ENCODE results near the gene UTP25.

Gene UTP25

DNA sequence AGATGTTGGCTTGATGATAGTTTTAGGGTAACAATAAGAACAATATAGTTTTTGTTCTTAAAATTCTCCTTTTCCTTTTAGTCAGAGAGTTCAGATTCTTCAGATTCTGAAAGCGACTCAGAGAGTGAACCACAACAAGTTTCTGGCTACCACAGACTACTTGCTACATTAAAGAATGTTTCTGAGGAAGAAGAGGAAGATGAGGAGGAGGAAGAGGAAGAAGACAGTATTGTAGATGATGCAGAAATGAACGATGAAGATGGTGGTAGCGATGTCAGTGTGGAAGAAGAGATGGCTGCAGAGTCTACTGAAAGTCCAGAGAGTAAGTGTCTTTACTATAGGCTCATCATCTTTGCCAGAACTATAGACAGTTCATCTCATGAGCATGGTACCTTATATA is 3.0 kb downstream of the UTP25 start:
- no peak for TF ChIP-seq CTCF (IDR thresholded peaks at IDR 0.05; ENCODE audit: insufficient read depth, low read length, missing control alignments)
- CTCF ChIA-PET, result interaction anchor here (1.3 to 5.9 kb wide), 4 partner anchors 9 to 18 kb away, joined by 4 to 35 read pairs (median 8); no protein-coding TSS in a partner anchor

GRCh38 chr1:209831615-209832014 is 3.8 kb downstream of the UTP25 start:
- TF ChIP-seq CTCF (IDR thresholded peaks at IDR 0.05; ENCODE audit: insufficient read depth, low read length, missing control alignments), result no peak
- POLR2A ChIA-PET, result interaction anchor here (0.6 to 2.0 kb wide), 3 partner anchors 8 to 9 kb away, joined by 4 to 8 read pairs (median 6); no protein-coding TSS in a partner anchor
- H3K4me3 ChIP-seq (ENCODE audit: low read depth, low read length), result no peak overlapping the region
- CTCF ChIA-PET, result interaction anchor here (1.0 to 9.6 kb wide), 5 partner anchors 9 to 158 kb away, joined by 3 to 109 read pairs (median 5); no protein-coding TSS in a partner anchor
- DNase-seq (ENCODE audit: low read depth, low spot score), result peak; percentile 24

More for the DNA sequence above, 3.0 kb downstream of the UTP25 start:
- DNase-seq (ENCODE audit: low read depth, low spot score), result no peak
- no peak overlapping the region for H3K4me3 ChIP-seq (ENCODE audit: low read depth, low read length)
- POLR2A ChIA-PET, result interaction anchor here (2.0 kb wide), 1 partner anchor 9 kb away, joined by 8 read pairs; no protein-coding TSS in a partner anchor

GRCh38 chr1:209835782-209836298 is 8.1 kb downstream of the UTP25 start:
- no peak for TF ChIP-seq CTCF (IDR thresholded peaks at IDR 0.05; ENCODE audit: insufficient read depth, low read length, missing control alignments)
- peak; percentile 37 for DNase-seq (ENCODE audit: low read depth, low spot score)
- ChIA-PET CTCF (interaction anchor here (1.2 to 9.6 kb wide), 6 partner anchors 9 to 154 kb away, joined by 3 to 109 read pairs (median 41); partner anchors contain the start of gene UTP25), POLR2A (interaction anchor here (1.1 kb wide), 1 partner anchor 10 kb away, joined by 4 read pairs; no protein-coding TSS in a partner anchor)
- H3K4me3 ChIP-seq (ENCODE audit: low read depth, low read length), result no peak overlapping the region

- POLR2A ChIA-PET, result no interaction called here
- no peak for DNase-seq (ENCODE audit: low read depth, low spot score)
- CTCF ChIA-PET, result interaction anchor here (0.7 to 9.6 kb wide), 5 partner anchors 11 to 152 kb away, joined by 3 to 109 read pairs (median 61); partner anchors contain the start of gene UTP25
- TF ChIP-seq CTCF (IDR thresholded peaks at IDR 0.05; ENCODE audit: insufficient read depth, low read length, missing control alignments), result no peak
- no peak overlapping the region for H3K4me3 ChIP-seq (ENCODE audit: low read depth, low read length)
These were observed 9.9 kb downstream of the UTP25 start for GRCh38 chr1:209837671-209838070.

- POLR2A ChIA-PET, result no interaction called here
- no peak for TF ChIP-seq CTCF (IDR thresholded peaks at IDR 0.05; ENCODE audit: insufficient read depth, low read length, missing control alignments)
- CTCF ChIA-PET, result interaction anchor here (2.4 to 9.6 kb wide), 6 partner anchors 8 to 20 kb away, joined by 8 to 109 read pairs (median 41); partner anchors contain the start of gene UTP25
- no peak for DNase-seq (ENCODE audit: low read depth, low spot score)
- no peak overlapping the region for H3K4me3 ChIP-seq (ENCODE audit: low read depth, low read length)
These were observed 10.8 kb downstream of the UTP25 start for GRCh38 chr1:209838537-209838936.

DNA sequence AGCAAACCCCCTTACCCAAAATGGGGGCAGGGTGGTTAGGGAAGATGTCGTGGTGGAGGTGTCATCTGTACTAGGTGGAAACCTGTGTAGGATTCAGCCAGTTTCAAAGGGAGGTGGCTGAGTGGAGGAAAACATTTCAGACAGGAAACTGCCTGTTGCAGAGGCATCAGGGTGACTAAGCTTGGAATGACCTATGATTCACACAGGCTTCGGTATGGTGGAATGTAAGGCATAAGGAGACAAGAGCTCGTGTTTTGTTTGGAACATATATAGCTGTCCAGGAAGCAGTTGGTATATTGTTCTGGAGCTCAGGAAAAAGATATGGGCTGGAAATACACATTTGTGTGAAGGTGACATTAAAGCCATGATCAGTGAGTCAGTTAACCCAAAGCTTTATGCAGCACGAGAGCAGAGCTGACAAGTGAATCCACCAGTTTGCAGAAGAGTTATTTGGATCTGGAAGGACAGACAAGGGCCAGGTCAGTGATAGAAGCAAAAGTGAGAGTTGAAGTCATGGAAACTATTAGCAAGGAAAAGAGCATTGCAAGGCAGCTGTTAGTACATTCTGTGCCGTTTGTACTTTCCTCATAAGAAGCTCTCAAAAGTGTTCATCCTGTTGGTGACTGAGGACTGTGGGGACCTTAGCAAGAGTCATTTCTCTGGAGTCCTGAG is 12.2 kb downstream of the UTP25 start:
- no peak overlapping the region; the same call in 1 of the 2 replicates for H3K4me3 ChIP-seq (ENCODE audit: low read depth, low read length)
- peak; percentile 87 for DNase-seq (ENCODE audit: low read depth, low spot score)
- CTCF ChIA-PET, result interaction anchor here (0.8 to 9.6 kb wide), 8 partner anchors 10 to 270 kb away, joined by 3 to 109 read pairs (median 11); partner anchors contain the start of gene UTP25
- TF ChIP-seq CTCF (IDR thresholded peaks at IDR 0.05; ENCODE audit: insufficient read depth, low read length, missing control alignments), result no peak
- POLR2A ChIA-PET, result interaction anchor here (0.9 to 1.2 kb wide), 3 partner anchors 8 to 534 kb away, joined by 3 to 8 read pairs (median 4); no protein-coding TSS in a partner anchor

Measured in AG04449 (cell line).